ENCODE data around the gene TTC38. TPM values are rescaled to one million over a fixed set of nuclear protein-coding genes. Genes with fewer than 3 reads are reported as not detected.

TTC38 gene
- total RNA-seq, 4 donors from 2014 or later = 13.6 to 30.5 (median 19.5) TPM

GRCh38 chr22:46281866-46282678 is 14.3 kb downstream of the TTC38 start:
- no peak for TF ChIP-seq POLR2A (IDR thresholded peaks at IDR 0.05)
- no peak for TF ChIP-seq CTCF (IDR thresholded peaks at IDR 0.05)
- H3K4me3 ChIP-seq = no peak overlapping the region
- H3K27ac ChIP-seq = no peak overlapping the region
- 60 to 88% methylated on average over 1 to 11 of the region's 13 CpGs for WGBS, 2 donors
- intact Hi-C loops (cut with DNase I) = no loop called here
- DNase-seq = no peak
- peaks cover 8 to 100% (median 23%) of the 10 kb centered on the region in 3 donors for H3K36me3 ChIP-seq
- peaks cover 0 to 21% (median 0%) of the 10 kb centered on the region in 3 donors for H3K4me1 ChIP-seq
- H3K9me3 ChIP-seq = no peaks in the 10 kb centered on the region
- no peaks in the 10 kb centered on the region for H3K27me3 ChIP-seq

GRCh38 chr22:46286006-46286405 is 18.2 kb downstream of the TTC38 start:
- no peak overlapping the region for H3K4me3 ChIP-seq
- no peak for DNase-seq
- H3K27ac ChIP-seq = no peak overlapping the region
- intact Hi-C loops (cut with DNase I) = no loop called here
- H3K27me3 ChIP-seq = no peaks in the 10 kb centered on the region
- TF ChIP-seq CTCF (IDR thresholded peaks at IDR 0.05) = no peak
- TF ChIP-seq POLR2A (IDR thresholded peaks at IDR 0.05) = no peak
- H3K36me3 ChIP-seq = peaks cover 0 to 98% (median 3%) of the 10 kb centered on the region in 3 donors
- no peaks in the 10 kb centered on the region for H3K9me3 ChIP-seq
- peaks cover 0 to 19% (median 10%) of the 10 kb centered on the region in 3 donors for H3K4me1 ChIP-seq
- 92% methylated on average over 3 of the region's 3 CpGs; no CpG with 5 or more reads in 1 of the 2 donors for WGBS, 2 donors

- H3K4me3 ChIP-seq = peak overlapping the region in 2 of 4 donors; percentile 21 to 52
- WGBS, 2 donors = 91% methylated on average over 7 of the region's 15 CpGs; no CpG with 5 or more reads in 1 of the 2 donors
- no peak for DNase-seq
- TF ChIP-seq POLR2A (IDR thresholded peaks at IDR 0.05) = no peak
- TF ChIP-seq CTCF (IDR thresholded peaks at IDR 0.05) = no peak
- peaks cover 0 to 18% (median 10%) of the 10 kb centered on the region in 3 donors for H3K4me1 ChIP-seq
- H3K27ac ChIP-seq = peak overlapping the region in 3 of 4 donors; percentile 36 to 53 (median 49)
- intact Hi-C loops (cut with DNase I) = no loop called here
- peaks cover 0 to 5% (median 0%) of the 10 kb centered on the region in 3 donors for H3K9me3 ChIP-seq
- H3K36me3 ChIP-seq = peaks cover under 1 to 98% (median 2%) of the 10 kb centered on the region in 3 donors
- H3K27me3 ChIP-seq = no peaks in the 10 kb centered on the region
These were observed 19.4 kb downstream of the TTC38 start for GRCh38 chr22:46286941-46287872.

GRCh38 chr22:46287873-46288751 is 20.3 kb downstream of the TTC38 start:
- TF ChIP-seq POLR2A (IDR thresholded peaks at IDR 0.05) (no peak), CTCF (IDR thresholded peaks at IDR 0.05) (no peak)
- intact Hi-C loops (cut with DNase I) = no loop called here
- peaks cover 0 to 7% (median 0%) of the 10 kb centered on the region in 3 donors for H3K9me3 ChIP-seq
- H3K4me1 ChIP-seq = peaks cover 0 to 18% (median 10%) of the 10 kb centered on the region in 3 donors
- H3K36me3 ChIP-seq = peaks cover 4 to 98% (median 8%) of the 10 kb centered on the region in 3 donors
- H3K27me3 ChIP-seq = no peaks in the 10 kb centered on the region
- H3K4me3 ChIP-seq = peak overlapping the region in 3 of 4 donors; percentile 18 to 52 (median 21)
- DNase-seq = peak; percentile 36
- 76 to 81% methylated on average over 10 to 14 of the region's 24 CpGs for WGBS, 2 donors
- peak overlapping the region in 3 of 4 donors; percentile 36 to 53 (median 49) for H3K27ac ChIP-seq

Measured in esophagus squamous epithelium (tissue), 5 donors.